NCI-H774 (cell line): ENCODE results near the gene PTEN.
"Not testable (repeated sequence)": the region's sequence is repeated elsewhere in the genome, so short reads cannot be mapped to it uniquely, and the experiment has no call there.

Experiments used
- DNase-seq: peaks from one replicate; lab custom pipeline; 2025; lab: John Stamatoyannopoulos, UW

Gene PTEN

DNA sequence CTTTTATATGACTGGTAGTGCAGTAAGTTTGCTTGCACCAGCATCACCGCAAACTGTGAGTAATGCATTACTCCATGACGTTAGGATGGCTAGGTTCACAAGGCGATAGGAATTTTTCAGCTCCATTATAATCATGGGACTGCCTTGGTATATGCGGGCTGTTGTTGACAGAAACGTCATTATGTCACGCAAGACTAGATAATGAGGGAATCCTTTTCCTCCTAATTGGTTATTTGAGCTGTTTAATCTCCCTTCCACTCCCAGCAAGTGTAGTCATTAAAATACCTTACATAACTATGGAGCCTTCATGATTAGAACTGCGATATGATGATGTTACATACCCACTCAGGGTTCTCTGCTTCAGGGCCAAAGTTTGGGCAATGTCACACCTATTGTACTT is 17.4 kb upstream of the PTEN start:
- DNase-seq = no peak

DNA sequence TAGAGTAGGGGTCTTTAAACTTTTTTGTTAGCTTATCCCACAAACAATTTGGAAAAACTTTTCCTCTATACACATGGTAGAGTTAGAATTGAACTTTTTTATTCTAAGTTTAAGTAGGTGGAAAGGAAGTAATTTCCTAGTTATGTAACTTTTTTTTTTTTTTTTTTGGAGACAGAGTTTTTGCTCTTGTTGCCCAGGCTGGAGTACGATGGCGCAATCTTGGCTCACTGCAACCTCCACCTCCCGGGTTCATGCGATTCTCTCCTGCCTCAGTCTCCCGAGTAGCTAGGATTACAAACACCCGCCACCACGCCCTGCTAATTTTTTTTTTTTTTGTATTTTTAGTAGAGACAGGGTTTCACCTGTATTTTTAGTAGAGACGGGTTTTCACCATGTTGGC is 16.7 kb upstream of the PTEN start:
- not testable (repeated sequence) for DNase-seq

DNA sequence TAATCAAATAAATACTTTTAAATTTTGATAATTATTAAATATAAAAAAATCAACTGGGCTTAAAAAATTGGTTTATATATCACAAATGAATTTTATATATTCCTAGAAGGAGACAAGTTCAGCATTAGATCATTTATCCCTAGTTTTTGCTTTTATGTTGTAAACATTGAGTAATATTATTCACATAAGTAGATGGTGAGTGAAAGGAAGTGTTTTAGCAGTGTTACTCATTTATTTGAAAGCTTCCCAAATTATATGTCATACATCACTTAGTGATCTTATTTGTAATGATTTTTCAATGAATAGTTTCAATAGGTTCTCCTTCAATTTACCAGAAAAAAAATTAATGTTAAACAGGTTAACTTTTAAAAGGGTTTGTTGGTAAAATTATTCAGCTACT is 15.9 kb upstream of the PTEN start:
- no peak for DNase-seq

DNA sequence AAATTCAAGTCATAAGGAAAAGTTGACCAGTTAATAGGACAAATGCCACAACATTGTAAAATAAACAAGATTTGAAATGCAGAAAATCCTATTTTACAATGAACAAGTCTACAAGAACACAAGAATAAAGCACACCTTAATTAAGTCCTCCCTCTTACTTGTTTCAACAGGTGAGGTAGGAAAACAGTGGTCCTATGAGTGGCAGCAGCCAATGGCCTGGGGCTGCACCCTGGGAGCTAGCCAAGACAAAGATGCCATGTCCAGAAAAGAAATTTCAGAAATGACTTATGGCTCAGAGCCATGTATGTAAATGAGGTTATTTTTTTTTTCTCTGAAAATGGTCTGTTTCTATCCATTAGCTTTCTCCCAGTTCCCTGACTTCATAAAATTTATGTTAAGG is 14.4 kb upstream of the PTEN start:
- DNase-seq = no peak

DNA sequence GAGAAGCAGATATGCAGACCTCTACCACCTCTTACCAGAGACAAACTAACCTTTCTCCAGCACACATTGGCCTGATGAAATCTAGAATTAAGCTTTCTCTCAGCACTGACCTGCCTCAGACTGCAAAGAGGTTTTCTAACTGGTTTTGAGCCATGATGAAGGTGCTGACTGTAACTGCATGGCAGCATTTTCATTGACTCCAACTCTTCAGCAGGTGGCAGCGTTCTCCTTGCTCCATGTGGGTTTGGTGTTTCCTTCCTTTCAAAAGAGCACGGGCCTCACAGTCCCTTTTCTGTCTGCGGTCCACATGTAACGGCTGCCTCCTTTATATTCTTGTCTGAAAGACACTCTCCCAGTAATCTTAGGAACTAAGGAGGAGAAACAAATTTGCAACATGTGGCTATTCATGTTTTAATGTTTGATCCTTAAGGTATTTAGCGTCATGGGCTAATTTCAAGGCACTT is 12.7 kb upstream of the PTEN start:
- DNase-seq = no peak

DNA sequence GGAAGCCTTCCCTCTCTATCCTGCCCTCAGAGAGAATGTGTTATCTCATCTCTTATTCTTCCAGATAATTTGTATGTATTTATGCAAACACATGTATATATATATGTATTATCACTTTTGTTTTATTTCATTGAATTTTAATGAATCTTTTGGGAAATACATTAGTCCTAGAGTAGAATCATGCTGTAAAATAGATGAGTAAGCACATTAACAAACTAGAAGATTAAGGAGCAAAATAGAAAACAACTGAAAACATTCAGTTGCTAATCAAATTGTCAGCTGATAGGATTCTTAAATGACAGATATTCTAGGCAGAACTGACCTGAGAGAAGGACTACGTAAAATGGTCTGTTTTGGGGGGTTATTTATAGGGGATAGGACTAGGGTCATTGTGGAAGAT is 11.3 kb upstream of the PTEN start:
- DNase-seq = no peak

DNA sequence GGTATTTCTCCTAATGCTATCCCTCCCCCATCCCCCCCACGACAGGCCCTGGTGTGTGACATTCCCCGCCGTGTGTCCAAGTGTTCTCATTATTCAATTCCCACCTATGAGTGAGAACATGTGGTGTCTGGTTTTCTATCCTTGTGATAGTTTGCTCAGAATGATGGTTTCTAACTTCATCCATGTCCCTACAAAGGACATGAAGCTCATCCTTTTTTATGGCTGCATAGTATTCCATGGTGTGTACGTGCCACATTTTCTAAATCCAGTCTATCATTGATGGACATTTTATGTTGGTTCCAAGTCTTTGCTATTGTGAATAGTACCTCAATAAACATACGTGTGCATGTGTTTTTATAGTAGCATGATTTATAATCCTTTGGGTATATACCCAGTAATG is 8.2 kb upstream of the PTEN start:
- DNase-seq = not testable (repeated sequence)

DNA sequence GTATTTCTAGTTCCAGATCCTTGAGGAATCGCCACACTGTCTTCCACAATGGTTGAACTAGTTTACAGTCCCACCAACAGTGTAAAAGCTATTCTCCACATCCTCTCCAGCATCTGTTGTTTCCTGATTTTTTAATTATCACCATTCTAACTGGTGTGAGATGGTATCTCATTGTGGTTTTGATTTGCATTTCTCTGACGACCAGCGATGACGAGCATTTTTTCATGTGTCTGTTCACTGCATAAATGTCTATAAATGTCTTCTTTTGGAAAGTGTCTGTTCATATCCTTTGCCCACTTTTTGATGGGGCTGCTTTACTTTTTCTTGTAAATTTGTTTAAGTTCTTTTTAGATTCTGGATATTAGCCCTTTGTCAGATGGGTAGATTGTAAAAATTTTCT is 7.8 kb upstream of the PTEN start:
- DNase-seq = not testable (repeated sequence)

DNA sequence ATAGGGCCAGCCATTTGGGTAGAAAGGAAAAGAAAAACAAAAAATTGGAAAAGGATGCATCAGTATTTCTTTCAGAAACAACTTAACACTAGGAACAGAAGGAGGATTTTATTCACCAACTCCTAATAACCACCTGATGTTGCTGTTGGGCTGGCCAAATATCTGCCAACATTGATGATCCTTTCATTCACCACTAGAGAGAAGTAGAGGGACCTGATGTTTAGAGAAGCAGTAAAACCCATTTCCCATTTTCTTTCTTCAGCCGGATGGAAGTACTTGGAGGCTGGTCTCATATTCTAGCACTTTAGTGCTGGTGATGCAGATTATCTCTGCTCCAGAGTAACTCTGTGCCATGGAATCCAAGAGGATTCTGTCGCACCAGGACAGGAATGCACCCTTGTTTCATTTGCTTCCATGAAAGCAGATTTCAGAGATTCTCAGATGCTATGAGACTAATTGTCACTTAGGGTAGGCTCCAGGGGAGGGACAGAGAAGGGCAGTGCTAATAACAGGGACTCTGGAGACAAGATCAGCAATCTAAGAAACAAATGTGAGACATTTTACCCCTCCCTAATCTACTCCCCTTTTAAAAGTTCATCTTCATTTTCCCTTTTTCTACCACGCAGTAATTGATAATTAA is 3.1 kb upstream of the PTEN start:
- DNase-seq = no peak

DNA sequence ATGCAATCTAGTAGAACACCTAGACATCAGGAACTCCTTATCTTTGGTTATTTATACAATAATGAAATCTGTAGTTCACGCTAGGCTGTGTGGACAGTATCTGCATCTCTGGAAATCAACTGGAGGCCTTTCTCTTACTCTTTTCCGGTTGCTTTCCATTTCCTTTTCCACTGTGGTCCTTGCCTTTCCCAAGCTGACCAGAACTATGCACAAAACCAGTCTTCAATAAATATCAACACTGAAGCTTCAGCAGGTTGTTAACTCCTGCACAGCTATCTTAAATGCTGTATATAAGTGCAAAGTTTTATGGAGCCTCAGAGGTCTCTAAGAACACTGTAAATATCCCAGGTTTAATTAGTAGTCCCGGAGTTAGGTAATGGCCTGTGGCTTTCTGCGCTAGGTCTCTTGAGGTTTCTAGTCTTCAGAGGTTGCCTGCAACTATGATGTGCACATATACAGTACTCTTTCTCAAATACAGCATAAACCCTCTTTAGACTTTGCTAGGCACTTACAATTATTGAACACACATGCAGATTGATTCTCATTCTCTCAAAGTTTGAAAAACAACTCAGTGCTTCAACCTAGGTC is 2.5 kb upstream of the PTEN start:
- DNase-seq = no peak

DNA sequence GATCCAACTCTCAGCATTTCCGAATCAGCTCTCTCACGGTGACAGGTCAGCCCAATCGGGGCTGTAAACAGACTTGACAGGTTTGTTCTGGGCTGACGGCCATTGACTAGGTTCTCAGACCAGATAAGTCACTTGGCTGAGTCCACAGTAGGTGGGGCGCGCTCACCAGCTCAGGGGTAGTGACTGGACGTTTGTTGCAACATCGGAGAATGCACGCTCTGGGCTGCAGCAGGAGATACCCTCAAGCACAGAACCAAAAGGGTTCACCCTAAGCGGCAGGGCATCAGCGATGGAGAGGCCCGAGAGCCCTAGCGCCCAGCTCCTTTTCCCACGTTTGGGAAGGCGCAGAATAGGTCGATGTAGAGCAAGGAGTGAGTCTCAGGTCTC is 1.9 kb upstream of the PTEN start:
- no peak for DNase-seq

DNA sequence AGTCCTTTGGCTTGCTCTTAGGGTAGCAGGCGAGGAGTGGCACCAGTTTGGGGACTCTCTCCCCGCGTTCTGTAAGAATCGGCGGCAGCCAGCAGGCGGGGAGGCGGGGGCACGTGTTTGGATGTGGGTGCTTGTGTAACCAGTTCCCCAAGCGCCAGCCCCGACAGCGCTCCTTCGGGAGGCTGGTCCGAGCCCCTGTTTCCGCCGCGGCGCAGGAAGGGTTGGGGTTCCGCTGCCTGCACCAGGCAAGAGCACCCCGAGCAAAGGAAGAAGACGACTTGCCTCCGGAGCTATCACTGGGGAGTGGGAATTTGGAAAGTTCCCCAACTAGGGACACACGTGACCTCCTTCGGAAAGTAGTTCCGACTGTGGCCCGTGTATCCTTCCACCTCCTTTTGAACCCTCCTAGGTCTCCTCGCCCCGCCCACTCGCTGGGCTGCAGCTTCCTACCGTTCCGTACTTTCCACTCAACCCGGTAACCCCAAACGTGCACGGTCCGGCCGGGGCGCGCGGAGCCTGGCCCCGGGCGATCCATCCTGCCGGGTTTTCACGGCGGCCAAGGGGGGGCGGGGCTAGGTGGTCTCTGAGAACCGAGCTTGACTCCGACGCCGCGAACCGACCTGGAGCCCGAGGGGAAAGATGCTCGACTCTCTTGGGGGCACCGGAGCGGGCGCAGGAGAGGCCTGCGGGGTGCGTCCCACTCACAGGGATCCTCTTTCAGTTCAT is 1.3 kb upstream of the PTEN start:
- DNase-seq = no peak

DNA sequence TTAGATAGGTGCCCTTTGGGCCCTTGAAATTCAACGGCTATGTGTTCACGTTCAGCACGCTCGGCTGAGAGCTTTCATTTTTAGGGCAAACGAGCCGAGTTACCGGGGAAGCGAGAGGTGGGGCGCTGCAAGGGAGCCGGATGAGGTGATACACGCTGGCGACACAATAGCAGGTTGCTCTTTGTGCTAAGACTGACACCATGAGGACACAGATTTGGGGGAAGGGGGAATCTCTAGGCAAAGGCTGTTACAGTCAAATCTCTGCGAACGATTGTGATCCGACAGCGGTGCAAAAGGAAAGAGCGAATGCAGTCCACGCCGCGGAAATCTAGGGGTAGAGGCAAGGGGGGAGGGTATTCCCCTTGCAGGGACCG is 759 bp upstream of the PTEN start:
- no peak for DNase-seq

DNA sequence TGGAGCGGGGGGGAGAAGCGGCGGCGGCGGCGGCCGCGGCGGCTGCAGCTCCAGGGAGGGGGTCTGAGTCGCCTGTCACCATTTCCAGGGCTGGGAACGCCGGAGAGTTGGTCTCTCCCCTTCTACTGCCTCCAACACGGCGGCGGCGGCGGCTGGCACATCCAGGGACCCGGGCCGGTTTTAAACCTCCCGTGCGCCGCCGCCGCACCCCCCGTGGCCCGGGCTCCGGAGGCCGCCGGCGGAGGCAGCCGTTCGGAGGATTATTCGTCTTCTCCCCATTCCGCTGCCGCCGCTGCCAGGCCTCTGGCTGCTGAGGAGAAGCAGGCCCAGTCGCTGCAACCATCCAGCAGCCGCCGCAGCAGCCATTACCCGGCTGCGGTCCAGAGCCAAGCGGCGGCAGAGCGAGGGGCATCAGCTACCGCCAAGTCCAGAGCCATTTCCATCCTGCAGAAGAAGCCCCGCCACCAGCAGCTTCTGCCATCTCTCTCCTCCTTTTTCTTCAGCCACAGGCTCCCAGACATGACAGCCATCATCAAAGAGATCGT is 598 bp downstream of the PTEN start:
- not testable (repeated sequence) for DNase-seq

DNA sequence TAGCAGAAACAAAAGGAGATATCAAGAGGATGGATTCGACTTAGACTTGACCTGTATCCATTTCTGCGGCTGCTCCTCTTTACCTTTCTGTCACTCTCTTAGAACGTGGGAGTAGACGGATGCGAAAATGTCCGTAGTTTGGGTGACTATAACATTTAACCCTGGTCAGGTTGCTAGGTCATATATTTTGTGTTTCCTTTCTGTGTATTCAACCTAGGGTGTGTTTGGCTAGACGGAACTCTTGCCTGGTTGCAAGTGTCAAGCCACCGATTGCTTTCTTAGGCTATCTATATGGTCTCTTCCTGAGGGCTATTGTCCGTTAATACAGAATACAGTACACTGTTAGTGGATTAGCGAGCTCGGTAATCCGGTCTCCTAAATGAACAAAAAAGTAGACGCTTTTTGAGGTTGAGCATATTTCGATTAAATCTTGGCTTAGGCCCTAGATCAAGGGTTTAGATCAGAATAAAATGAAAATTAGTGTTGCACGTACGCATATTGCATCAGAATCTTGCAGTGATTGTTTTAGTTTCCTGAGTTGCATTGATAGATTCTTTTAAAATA is 1.2 kb downstream of the PTEN start:
- DNase-seq = no peak

DNA sequence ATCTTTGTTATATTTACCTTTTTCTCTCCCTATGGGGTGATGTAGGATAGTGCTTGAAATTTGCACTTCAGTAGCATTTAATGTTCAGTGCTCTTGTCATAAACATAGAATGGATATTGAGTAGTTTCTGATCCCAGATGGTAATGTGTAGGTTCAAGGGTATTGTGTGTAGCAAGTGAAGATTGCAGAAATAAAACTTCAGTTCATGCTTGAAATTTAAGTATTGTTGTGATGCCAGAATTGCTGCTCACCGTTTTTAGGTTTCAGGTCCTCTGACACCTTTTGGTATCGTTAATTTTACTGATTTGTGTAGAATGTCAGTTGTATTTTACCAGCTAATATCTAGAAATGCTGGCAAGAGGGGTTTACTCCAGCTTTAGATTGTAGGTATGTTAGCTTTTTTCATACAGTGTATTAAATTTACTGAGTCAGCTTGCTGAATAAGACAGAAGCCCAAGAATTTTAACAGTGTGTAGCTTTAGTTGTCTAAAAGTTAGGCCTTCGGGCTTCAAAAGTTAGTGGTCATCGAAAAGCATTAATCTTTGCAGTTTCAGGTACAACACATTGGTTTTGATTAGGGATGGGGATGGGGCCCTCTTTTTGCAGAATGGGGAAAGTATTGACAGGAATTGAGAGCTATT is 1.9 kb downstream of the PTEN start:
- DNase-seq = no peak

DNA sequence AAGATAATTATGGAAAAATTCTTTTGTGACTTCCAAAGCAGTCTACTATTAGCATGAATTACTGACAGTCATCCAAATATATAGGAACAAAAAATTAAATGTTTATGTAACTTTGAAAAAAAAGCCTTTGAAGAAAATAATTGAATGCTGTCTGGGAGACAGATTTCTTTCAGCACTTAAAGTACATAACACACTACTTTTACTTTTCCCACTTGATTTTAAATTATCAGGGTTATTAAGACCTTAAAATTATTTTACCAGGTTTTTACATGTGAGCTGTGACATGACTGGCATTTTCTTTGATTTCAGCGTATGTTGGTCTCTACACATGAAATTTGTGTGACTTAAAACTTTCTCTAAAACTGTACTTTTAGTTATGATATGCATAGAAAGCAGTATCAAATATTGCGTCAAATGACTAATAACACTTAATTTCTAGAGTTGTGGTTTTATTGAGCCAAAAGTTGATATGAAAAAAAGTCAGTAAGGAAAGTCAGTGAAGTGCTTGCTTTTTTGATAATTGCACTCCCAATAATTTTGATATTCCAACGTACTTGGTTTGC is 3.1 kb downstream of the PTEN start:
- no peak for DNase-seq

DNA sequence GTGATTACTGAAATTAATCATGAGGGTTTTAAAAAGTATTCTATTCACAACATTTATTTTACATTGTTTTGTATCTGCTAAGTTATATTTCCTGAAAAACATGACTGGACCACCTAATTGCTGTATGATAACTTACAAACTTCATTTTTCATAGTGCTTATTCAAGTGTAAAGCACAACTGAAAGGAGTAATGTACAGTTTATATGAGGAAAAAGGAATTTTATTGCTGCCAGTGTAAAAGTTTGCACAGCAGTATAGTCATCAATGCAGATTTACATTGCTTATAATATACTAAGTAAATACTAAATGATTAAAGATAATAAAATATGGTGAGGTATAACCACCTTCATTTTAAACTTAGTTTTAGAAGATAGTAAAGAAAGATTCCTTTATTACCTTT is 4.0 kb downstream of the PTEN start:
- DNase-seq = no peak

DNA sequence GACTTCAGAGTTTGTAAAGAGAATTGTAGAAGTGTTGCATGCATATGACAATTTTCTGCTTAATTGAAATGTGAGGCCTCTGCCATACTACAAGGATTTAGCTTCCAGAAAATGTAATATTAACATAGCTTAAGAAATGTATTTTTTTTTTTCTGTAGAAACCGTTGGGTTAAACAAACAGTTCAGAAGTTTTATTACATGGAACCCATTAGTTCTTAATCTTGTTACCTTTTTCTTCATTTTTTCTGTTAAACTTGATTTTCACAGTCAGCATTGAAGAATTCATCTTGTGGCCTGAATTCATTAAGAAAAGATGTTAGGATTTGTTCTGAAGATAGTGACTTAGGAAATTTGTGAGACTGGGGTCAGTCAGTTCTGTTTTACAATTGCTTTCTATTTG is 4.9 kb downstream of the PTEN start:
- DNase-seq = no peak

DNA sequence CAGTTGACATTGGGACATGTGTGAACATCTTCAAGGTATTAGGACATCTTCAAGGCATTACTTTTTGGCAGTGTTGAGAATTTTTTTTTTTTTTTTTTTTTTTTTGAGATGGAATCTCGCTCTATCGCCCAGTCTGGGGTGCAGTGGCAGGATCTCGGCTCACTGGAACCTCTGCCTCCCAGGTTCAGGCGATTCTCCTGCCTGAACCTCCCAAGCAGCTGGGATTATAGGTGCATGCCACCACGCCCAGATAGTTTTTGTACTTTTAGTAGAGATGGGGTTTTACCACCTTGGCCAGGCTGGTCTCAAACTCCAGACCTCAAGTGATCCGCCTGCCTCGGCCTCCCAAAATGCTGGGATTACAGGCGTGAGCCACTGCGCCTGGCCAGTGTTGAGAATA is 5.7 kb downstream of the PTEN start:
- DNase-seq = not testable (repeated sequence)

DNA sequence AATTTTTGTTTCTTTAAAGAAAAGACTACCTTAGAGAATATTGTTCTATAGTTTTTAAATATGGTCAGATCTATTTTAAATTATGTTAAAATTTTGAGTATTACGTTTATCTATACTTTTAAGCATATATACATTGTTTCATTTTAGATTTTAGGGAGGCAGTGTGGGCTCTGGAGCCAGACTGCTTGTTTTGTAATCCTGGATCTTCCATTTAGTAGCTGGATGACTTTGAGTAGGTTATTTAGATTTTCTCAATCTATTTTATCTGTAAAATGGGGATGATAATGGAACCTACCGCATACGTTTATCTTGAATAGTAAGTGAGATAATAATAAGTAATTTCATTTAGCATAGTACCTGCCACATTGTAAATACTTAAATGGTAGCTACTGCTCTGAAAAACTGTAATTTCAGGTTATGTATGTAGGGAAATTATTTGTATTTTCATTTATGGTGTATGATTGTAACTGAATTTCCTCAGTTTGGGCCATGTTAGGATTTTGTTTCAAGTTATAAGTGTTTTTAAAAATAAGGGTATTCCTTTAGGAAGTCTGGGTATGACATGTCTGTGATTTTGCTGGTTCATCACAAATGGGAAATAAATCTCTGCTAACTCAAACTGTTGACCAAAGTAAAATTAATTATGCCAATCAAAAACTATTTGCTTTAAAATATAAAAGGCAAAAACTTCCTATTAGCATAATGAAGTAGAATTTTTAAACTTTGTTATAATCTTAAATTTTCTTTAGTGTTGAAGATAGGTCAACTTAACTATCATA is 6.5 kb downstream of the PTEN start:
- DNase-seq = no peak
